Fibroblast of skin of back (primary cell): ENCODE data around the gene KCNQ1.

Experiments used
- DNase-seq: peaks from one replicate; pipeline ENCODE4 v3.0.0-alpha.2; 2013

The KCNQ1 gene

GRCh38 chr11:2558397-2558796 lies 113.6 kb downstream of the KCNQ1 start:
- DNase-seq, result no peak

GRCh38 chr11:2558861-2559526 lies 114.2 kb downstream of the KCNQ1 start:
- DNase-seq, result no peak

GRCh38 chr11:2559527-2560311 lies 114.9 kb downstream of the KCNQ1 start:
- no peak for DNase-seq

- no peak for DNase-seq
Observed at GRCh38 chr11:2561696-2562581, 117.1 kb downstream of the KCNQ1 start.

GRCh38 chr11:2562890-2563212 lies 118.0 kb downstream of the KCNQ1 start:
- no peak for DNase-seq

- no peak for DNase-seq
Observed at GRCh38 chr11:2563213-2564007, 118.6 kb downstream of the KCNQ1 start.

- no peak for DNase-seq
Observed at GRCh38 chr11:2564008-2564530, 119.3 kb downstream of the KCNQ1 start.

- no peak for DNase-seq
Observed at GRCh38 chr11:2564588-2565425, 120.0 kb downstream of the KCNQ1 start.

- no peak for DNase-seq
Observed at GRCh38 chr11:2565447-2566222, 120.8 kb downstream of the KCNQ1 start.

- DNase-seq, result no peak
Observed at GRCh38 chr11:2566223-2567025, 121.6 kb downstream of the KCNQ1 start.

- DNase-seq, result no peak
Observed at GRCh38 chr11:2567026-2567671, 122.3 kb downstream of the KCNQ1 start.

GRCh38 chr11:2569321-2569721 lies 124.5 kb downstream of the KCNQ1 start:
- DNase-seq, result no peak

GRCh38 chr11:2569731-2570210 lies 125.0 kb downstream of the KCNQ1 start:
- DNase-seq, result no peak

GRCh38 chr11:2570211-2570811 lies 125.5 kb downstream of the KCNQ1 start:
- DNase-seq, result no peak

GRCh38 chr11:2570841-2571597 lies 126.2 kb downstream of the KCNQ1 start:
- no peak for DNase-seq

GRCh38 chr11:2571598-2572281 lies 126.9 kb downstream of the KCNQ1 start:
- DNase-seq, result no peak
